Left cardiac atrium (tissue), 4 donors: ENCODE data around the gene MAP6D1. TPM values are rescaled to one million over a fixed set of nuclear protein-coding genes. Genes with fewer than 3 reads are reported as not detected.

ENCODE experiments used
- ATAC-seq, 2 donors: fragments of 200-7000 bp; cut with Tn5 transposase; one replicate each; pipeline ENCODE4 v1.9.1; 2020; ENCODE audit warnings: mild to moderate bottlenecking in 2 of 2, moderate library complexity in 2 of 2
- DNase-seq: peaks from one replicate; pipeline ENCODE4 v3.0.0-alpha.2; 2020
- intact Hi-C, 2 donors: fragments of 100-400 bp; cut with DNase I; formaldehyde crosslinking; loops; one replicate each; pipeline versions ENCODE4 v1.14.1 to v1.15.1; 2022 to 2023
- total RNA-seq, 2 donors: library from RNA; stranded (reverse); fragmentation: NEBNext Ultra II Directional; extraction: Animal tissue kit (Norgen Biotek cat#: 25700); gene quantifications; one replicate each; pipeline ENCODE4 v1.2.1, GENCODE V29; 2021
- donor health status: DM: no; HTN: yes; CAD: no.
- donor health status: DM: no; HTN: yes; CAD: no; lungs with severe emphysema.
- donor health status: DM: yes; HTN: yes; CAD: no.
- donor health status: Dilated cardiomyopathy.

The MAP6D1 gene
- total RNA-seq, 2 donors from 2014 or later, result 2.0 to 2.2 TPM

DNA sequence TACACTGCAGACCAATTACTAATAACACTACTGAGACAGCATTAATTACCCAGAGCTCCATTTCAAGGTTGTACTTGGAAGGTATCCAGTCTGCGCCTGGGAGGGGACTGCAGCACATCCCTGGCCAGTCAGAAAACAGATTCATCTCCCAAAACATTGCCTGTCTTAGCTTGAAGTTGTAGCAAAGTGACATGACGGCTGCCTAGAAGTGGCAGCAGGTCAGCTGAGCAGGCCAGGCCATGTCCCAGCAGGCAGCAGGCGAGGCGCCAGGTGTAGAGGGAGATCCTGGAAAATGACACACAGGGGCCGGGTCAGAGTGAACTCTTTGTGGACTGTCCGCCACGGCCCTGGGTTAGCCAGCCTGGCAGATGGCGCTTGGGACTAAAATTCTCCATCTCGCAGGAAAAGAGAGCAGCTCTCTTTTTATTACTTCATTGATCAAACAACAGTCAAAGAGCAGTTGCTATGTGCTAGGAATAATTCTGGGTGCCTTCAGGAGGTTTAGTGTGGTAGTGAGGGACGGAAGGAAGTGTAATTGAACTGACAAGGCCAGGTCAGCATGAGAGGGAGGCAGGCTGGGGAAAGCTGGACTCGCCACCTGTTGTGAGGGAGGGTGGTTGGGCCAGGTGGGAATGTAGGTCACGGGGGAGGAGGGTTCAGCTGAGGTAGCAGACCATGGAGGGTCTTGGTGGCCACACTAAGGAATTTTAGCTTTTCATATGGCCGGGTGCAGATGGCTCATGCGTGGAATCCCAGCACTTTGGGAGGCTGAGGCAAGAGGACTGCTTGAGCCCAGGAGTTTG, 1.3 kb upstream of the MAP6D1 start:
- DNase-seq (no peak), ATAC-seq (peak in 1 of 2 donors; percentile 6)
- intact Hi-C loops, result no loop called here

DNA sequence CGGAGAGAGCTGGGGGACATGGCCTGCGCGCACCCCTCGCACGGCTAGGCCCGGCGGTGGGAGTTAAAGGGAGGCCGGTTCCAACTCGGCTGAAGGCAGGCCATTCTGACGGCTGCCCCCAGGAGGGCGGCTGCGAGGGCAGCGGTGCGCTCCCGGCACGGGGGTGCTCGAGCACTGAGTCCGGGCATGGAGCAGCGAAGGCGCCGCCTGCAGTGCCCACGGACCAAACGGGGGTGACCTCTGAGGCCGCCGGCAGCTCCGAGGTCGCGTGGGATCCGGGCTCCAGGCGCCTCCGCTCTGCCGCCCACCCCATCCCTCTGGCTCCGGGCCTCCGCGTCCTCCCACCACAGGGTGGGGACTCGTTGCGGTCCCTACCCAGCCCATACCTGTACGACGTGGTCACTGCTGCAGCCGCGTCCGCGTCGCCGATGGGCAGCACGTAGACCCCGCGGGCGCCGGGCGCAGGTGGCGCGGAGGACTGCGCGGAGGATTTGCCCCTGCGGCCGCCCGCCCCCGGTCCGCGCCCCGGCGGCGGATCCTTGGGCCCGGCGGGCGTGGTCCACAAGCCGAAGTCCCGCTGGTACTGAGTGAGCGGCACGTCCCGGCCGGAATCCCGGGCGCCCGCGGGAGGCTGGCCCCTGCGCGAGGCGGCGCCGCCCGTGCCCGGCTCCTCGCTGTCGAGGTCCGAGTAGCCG, 469 bp downstream of the MAP6D1 start:
- intact Hi-C loops, result no loop called here
- no peak for DNase-seq
- peak; percentile 48 to 52 for ATAC-seq

DNA sequence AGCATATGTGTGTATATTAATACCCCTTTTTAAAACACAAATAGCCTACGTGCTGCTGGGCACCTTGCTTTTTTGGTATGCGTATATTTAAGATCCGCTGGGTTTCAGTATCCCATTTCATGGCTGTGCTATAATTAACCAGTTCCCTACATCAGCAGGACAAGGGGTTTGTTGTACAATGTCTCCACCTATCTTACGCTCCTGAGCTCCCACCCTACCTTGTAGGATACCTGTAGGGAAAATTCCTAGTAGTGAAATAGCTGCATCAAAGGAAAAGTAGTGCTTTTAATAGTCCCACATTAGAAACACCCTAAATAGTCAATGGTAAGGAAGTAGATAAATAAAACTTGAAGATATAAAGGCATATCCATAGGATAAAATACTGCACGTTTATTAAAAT, 1.4 kb downstream of the MAP6D1 start:
- ATAC-seq, result no peak
- intact Hi-C loops, result no loop called here

DNA sequence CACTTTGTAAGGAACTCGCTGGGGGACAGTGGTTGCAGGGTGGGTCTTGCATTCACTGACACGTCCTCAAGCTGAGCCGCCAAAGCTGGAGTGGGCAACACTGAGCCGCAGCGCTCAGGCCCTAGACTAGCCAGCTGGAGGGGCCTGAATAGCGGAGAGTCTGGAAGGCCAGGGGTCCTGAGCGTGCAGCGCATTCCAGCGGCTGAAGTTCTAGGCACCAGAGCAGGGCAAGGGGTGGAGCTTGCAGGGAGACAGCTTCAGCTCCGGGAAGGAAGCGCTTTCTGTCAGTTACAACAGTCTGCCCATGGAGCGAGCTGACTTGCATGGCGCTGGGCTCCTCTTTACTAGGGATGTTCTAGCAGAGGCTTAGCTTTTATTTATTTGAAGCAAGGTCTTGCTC, 2.7 kb downstream of the MAP6D1 start:
- DNase-seq (no peak), ATAC-seq (no peak)
- intact Hi-C loops, result no loop called here

More for the DNA sequence above, 1.4 kb downstream of the MAP6D1 start:
- DNase-seq, result no peak

DNA sequence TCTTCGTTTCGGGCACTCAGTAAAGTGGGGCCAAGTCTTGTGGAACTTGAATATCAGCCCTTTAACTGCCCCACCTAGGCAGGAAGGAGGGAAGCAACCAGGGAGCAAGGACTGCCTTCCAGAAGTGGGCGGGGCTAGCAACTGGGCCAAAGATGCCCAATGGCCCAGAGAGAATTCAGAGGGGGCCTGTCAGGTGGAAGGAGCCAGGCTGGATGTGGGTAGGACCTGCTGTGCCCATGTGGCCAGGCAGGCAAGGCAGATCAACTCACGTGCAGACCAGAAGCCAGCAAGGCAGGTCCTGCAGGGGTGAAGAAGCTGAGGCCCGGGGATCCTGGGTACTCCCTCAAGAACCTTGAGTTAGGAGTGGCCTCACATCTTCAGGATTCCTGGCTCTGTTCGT, 5.5 kb downstream of the MAP6D1 start:
- intact Hi-C loops, result no loop called here
- ATAC-seq (no peak), DNase-seq (no peak)

DNA sequence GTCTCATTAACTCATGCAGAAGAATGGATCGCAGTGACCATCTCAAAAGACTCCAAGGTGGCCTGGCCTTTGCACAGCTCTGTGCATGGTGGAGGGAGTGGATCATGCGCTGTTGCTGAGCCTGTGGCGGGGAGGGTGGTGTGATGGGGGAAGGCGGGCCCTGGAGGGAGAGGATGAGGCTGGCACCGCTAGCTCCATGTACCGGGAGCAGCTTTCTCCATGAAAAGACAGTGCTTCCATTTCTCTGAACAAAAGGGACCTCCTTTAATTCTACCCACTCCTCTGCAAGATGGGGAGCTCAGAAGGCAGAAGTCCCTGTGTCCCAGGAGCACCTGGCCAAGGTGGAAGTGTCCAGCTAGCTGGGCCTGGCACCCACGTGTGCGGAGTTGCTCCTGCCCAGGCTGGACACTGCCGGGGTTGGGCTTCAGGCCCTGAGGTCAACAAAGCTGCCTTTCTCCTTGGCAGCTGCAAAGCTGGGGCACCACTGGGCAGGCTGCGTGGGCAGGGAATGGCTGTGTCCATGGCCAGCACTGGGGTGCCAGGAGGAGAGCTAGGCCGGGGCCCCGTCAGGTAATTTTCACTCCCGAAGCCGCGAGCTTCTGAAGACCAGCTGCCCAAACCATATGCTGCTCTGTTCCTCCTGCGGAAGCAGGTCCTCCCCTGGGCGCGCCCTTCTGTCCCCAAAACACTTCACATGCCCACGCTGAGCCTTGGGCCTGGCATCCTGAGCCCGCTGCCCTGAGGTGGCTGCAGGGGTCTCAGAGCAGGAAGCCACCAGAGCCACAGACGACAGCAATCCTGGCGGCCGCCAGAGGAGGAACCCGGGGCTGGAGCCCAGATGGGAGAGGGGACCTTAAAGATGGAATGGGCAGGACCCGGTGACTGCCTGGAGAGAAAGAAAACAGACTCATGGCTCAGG, 6.4 kb downstream of the MAP6D1 start:
- ATAC-seq (no peak), DNase-seq (no peak)
- intact Hi-C loops, result no loop called here

DNA sequence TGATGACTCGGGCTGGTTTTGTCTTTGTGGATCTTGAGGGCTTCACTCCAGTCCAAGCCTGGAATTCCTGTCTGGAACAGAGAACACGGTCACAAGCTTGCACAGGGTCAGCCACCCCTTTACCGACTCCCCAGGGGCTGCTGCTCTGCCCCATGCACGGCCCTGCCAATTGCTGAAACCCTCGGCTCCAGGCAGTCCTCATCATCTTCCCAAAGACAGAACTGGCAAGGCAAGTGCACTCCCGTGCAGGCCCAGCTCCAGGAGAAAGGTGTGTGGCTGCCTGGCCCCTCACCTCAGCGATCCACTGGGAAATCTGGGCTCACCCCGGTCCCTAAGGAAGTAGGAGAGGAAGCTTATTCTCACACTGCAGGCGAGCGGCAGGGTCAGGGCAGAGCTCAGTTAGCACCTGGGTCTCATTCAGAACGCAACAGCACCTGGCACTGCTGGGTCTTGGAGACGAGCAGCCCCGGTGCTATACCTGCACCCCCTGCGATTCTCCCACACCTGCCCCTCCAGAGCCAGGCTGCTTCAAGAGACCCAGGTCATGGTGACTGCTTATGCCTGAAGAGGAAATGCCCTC, 7.2 kb downstream of the MAP6D1 start:
- intact Hi-C loops, result no loop called here
- ATAC-seq (no peak), DNase-seq (no peak)

DNA sequence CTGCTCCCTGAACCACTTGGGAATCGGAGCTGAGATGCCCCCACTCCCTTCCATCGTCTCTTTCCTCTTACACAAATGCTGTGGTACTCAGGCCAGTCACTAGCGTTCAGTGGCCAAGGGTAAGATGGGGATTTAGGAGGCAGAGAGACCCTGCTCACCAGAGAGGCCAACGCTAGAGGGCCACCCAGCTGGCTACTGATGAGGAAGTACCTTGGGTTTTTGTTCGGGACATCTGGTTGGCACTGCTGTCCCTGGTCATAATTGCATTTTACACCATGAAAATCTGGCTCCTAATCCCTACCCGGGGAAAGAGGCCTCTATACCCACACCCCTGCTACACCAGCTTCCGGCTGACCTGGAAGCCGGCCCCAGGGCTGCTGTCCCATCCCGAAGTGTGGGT, 7.7 kb downstream of the MAP6D1 start:
- intact Hi-C loops, result no loop called here
- DNase-seq (no peak), ATAC-seq (no peak)

DNA sequence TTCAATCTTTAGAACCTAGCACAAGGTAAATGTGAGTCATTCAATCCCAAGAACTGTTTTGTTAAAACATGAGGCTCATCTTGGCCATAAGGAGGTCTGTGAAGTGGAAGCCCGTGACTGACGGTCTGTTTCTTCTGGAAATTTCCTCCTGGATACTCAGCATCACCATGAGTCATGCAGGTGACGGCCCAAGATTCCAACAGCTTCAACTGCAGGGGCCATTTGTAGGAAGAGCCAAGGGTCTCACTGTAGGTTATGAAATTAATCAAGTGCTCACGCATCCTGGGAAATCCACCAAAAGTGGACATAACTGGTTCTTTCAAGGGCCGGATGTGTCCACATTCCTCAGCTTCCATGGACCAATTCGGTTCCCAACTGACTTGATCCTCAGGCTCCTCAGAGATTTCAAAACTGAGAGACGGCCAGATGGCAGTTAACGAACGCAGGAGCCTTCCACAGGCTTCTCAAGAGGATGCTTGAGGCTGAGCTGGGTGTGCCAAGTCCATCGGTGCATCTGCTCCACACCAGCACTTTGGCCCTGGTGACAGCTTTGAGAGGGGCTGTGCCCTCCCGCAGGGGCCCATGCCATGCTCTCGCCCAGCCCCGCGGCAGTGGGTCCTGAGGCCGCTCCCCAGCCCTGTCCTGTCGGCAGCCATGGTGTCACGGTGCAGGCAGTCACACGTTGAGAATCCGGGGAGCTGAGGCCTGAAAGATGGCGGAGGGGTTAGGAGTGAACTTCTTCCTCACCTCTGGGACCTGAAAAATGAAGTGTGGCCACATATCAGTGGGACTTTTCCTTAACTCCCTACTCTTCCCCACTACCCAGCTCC, 8.5 kb downstream of the MAP6D1 start:
- intact Hi-C loops, result no loop called here
- DNase-seq, result no peak
- no peak for ATAC-seq

DNA sequence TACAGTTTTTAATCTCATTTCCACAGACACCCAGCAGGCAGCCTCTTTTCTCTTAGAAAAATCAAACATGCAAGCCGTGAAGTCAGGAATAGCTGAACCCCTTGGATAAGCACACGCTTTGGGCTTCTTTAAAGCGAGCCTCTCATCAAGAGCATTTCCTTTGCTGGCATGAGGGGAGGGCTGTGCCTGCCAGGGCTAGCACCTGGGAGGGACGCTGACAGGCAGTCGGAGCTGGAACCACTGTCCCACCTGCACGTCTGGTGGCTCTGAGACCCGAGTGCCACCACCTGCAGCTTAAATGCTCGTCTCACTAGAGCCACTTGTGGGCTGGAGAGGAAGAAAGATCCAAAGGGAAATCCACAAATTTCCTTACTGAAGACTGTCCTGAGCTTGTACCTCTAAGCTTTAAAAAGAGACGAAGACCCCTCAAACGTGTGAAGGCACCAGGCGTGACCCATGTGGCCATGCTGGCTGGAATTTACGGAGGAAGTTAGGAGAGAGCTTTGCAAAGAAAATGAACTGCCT, 9.4 kb downstream of the MAP6D1 start:
- intact Hi-C loops, result no loop called here
- DNase-seq (no peak), ATAC-seq (no peak)

DNA sequence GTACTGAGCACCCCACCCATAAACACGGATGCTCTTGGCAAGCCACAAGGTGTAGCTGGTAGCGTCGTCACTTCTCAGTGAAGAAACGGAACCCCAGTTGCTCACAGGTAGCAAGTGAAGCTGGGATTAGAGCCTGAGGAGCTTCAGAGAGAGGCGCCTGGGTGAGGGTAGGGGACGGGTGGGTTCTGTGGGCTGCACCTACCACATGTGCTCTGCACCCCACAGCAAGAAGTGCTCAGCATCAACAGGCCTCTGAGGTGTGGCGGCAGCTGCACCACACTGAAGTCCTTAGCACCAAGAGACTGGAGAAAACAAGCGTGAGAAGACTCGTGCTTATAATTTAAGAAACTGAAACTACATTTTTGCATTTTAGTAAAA, 9.8 kb downstream of the MAP6D1 start:
- no peak for ATAC-seq
- DNase-seq, result no peak
- intact Hi-C loops, result no loop called here

DNA sequence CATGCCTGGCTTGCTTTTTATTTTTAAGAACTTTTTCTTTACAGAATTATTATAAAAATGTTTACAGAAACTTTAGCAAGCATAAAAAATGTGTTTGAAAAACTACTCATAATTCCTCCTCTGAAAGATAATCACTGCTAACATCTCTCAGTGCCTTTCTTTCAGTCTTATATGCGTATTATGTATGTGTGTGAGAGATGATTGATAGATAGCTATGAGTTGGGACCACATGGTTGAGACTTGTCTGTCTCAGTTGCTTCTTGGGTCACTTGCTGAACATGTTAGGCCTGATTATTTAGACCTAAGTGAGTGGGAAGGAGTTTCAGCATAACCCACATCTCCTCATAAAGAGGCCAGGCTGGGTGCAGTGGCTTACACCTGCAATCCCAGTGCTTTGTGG, 11.1 kb downstream of the MAP6D1 start:
- ATAC-seq (no peak), DNase-seq (no peak)
- intact Hi-C loops, result no loop called here

DNA sequence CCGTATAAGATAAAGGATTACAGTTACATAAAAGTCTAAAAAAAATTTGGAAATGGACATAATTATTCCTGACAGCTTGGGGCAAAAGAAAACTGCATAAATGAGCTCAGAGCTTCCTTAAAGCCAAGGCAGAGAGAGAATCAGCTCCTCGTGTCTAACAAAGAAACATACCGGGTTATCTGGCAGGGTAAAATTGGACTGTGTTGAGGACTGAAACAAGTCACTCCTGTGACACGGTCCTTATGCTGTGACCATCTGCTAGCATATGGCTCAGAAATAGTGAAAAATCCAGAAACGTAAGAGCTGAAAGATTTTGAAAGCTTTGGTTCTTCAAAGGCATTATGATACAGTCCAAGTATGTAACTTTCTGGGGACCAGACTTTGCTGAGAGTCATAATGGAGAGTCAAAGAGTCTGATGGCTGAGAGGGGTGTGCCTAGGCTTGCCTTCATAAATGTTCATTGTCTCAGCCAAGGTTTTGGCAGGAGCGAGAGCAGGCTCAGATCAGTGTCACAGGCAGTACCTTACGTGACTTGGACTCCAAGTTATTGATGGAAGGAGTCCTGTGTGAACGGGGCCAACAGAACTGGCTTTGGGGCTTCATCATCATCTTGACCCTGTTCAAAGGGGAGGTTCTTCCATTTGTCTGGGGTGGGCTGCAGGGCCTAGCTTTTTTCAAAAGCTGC, 12.5 kb downstream of the MAP6D1 start:
- ATAC-seq (no peak), DNase-seq (no peak)
- intact Hi-C loops, result no loop called here

DNA sequence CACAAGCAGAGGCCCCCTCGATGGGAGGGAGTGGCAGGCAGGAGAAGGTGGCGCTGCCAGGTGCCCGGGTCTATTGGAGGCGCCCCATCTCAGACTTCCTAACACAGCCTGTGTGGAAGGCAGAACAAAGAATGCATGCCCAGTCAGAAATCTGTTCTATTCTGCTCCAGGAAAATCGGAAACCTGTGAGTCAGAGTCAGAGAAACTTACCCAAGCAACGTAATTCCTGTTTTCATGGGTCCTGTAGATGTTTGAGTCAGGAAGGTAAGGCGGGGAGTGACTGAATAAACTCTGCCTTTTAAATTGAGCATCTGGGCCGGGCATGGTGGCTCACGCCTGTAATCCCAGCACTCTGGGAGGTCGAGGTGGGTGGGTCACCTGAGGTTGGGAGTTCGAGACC, 13.7 kb downstream of the MAP6D1 start:
- DNase-seq (no peak), ATAC-seq (no peak)
- intact Hi-C loops, result no loop called here

DNA sequence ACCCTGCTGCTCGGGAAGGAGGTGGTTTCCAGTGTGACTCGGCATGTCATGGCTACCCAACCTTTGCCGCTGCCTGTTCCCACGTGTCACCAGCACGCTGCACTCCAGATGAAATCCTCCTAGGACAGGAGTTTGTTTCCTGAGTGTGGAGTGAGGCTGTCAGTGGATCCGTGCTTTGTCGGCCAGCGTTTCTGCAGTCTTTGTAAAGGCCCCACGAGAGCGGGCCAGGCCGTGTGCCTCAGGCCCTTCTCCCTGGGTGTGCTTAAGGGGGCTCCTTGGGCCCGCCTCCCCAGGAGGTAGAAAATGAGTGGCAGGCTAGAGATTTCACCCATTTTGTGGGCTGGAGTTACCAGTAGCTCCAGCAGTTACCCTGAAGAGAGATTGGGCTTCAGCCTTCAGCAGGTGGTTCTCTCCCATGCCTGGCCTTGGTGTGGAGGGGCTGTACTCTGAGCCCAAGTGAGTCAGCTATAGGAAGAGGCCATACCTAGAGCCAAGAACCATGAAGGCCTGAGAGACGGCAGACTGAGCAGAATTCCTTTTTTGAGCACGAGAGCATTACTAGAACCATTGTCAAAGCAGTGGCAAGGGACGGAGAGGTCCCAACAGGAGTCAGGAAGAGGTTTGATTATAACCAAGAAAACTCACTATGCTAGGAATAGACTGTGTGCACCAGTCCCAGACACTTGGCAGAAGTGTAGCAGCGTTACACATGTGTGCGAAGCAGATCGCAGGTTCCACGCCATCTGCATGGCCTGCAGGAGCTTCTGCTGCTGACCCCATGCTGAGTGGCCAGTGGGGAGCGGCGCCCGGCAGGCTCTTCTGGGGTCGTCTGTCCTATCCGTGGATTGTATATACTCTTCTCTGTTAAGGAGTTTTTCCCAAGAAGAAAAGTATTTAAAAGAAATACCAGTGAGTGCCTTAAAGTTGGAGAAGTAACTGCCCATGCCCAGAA, 14.5 kb downstream of the MAP6D1 start:
- no peak for ATAC-seq
- DNase-seq, result no peak
- intact Hi-C loops, result no loop called here

DNA sequence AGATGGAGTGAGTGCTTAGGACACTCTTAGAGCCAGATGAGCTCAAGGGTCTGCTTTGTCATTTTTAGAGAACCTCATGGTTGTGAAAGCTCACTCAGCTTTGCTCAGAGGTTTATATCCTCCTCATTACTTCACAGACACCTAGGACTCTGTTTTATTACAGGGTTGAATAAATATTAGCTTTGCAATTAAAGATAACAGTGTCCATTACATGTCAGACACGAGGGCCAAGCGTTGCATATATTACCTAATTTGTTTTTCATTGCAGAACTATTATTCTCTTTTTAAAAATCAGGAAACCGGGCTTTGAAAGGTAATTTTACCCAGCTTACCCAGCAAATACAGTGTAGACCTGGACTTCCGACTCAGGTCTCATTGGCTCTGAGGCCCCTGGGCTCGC, 16.1 kb downstream of the MAP6D1 start:
- intact Hi-C loops, result no loop called here
- DNase-seq (no peak), ATAC-seq (no peak)

DNA sequence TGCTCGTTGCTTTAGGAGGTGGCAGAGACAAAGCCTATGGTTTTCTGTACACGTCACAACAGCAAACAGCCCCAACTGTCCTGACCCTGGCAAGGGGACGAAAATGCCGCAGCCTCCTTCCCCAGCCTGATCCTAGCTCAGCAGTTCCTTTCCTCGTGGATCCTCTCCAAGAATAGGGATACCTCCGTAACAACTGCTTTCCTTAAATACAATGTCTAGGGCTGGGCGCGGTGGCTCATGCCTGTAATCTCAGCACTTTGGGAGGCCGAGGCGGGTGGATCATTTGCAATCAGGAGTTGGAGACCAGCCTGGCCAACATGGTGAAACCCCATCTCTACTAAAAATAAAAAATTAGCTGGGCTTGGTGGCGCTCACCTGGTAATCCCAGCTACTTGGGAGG, 17.0 kb downstream of the MAP6D1 start:
- ATAC-seq, result no peak
- no peak for DNase-seq

More for the DNA sequence above, 17.0 kb downstream of the MAP6D1 start:
- intact Hi-C loops, result no loop called here
